SK-N-SH (cell line): ENCODE measurements around the gene SULT1E1.

ENCODE experiments used
- CTCF ChIP-seq: fragments of 200-600 bp; sonication (generic); IDR thresholded peaks from 2 replicates; pipeline ENCODE4 v1.6.1; 2017; ENCODE audit warnings: antibody characterized with exemption, mild to moderate bottlenecking, moderate library complexity
- ELF1 ChIP-seq: IDR thresholded peaks from 2 replicates; pipeline ENCODE4 v1.4.0; 2012
- EP300 ChIP-seq, 2 experiments: IDR thresholded peaks; 2 replicates each; pipeline versions ENCODE4 v1.4.0 to v1.6.1; 2012; ENCODE audit warnings: borderline replicate concordance in 1 of 2, low read depth in 1 of 2, low read length in 1 of 2
- FOXJ3 ChIP-seq: sonication (generic); formaldehyde crosslinking; IDR thresholded peaks from 2 replicates; pipeline ENCODE4 v1.5.1; 2020; ENCODE audit warnings: mild to moderate bottlenecking, missing genetic modification reagents
- GABPA ChIP-seq: IDR thresholded peaks from 2 replicates; pipeline ENCODE4 v1.4.0; 2012; ENCODE audit warnings: low read depth, mild to moderate bottlenecking
- JUND ChIP-seq: IDR thresholded peaks from 2 replicates; pipeline ENCODE4 v1.4.0; 2012
- MEF2A ChIP-seq: IDR thresholded peaks from 2 replicates; pipeline ENCODE4 v1.4.0; 2012; ENCODE audit warnings: low read depth, borderline replicate concordance
- NRF1 ChIP-seq: IDR thresholded peaks from 2 replicates; pipeline ENCODE4 v1.6.1; 2012; ENCODE audit warnings: low read depth, mild to moderate bottlenecking, low read length
- POLR2AphosphoS5 ChIP-seq: IDR thresholded peaks from 2 replicates; pipeline ENCODE4 v1.6.1; 2012; ENCODE audit warnings: low read depth, low read length
- RAD21 ChIP-seq: IDR thresholded peaks from 2 replicates; pipeline ENCODE4 v1.6.1; 2012; ENCODE audit warnings: mild to moderate bottlenecking, low read length
- SMC3 ChIP-seq: IDR thresholded peaks from 2 replicates; pipeline ENCODE4 v1.6.1; 2012; ENCODE audit warnings: low read depth, low read length, improper control_type of control experiment
- TAF1 ChIP-seq: IDR thresholded peaks from 2 replicates; pipeline ENCODE4 v1.6.1; 2012; ENCODE audit warnings: low read depth, mild to moderate bottlenecking, low read length, moderate library complexity, borderline replicate concordance
- USF1 ChIP-seq: IDR thresholded peaks from 2 replicates; pipeline ENCODE4 v1.4.0; 2012; ENCODE audit warnings: low read depth, borderline replicate concordance
- ZBTB33 ChIP-seq: IDR thresholded peaks from 2 replicates; pipeline ENCODE4 v1.4.0; 2012; ENCODE audit warnings: low read depth, borderline replicate concordance

- TF ChIP-seq CTCF, result no peak
- TF ChIP-seq SMC3, result no peak
- TF ChIP-seq GABPA, result no peak
- TF ChIP-seq RAD21, result no peak
- TF ChIP-seq ELF1, result no peak
- no peak for TF ChIP-seq EP300 (IDR thresholded peaks at IDR 0.05; ENCODE audit: borderline replicate concordance in 1 of 2, low read depth in 1 of 2, low read length in 1 of 2)
- TF ChIP-seq MEF2A, result no peak
- TF ChIP-seq JUND, result no peak
- no peak for TF ChIP-seq POLR2AphosphoS5
- TF ChIP-seq TAF1, result no peak
- TF ChIP-seq NRF1, result no peak
- no peak for TF ChIP-seq USF1
- TF ChIP-seq ZBTB33, result no peak
- TF ChIP-seq FOXJ3 (CRISPR knock-in tag), result no peak
Measured at GRCh38 chr4:69828828-69829227, 31.1 kb downstream of the SULT1E1 start.
